ENCODE measurements around the gene OTC.

The OTC gene

GRCh38 chrX:38352362-38352761 lies at the start of gene OTC:
Gene OTC, plus strand, starts transcription at chrX:38352604. Its CDS starts 93 bp downstream, at chrX:38352697.
- DNase-seq = no peak

GRCh38 chrX:38304010-38304409 lies 48.4 kb upstream of the OTC start:
- no peak for DNase-seq

GRCh38 chrX:38305971-38306370 lies 46.4 kb upstream of the OTC start:
- DNase-seq = no peak

GRCh38 chrX:38311743-38312142 lies 40.7 kb upstream of the OTC start:
- no peak for DNase-seq

GRCh38 chrX:38312436-38312835 lies 40.0 kb upstream of the OTC start:
- DNase-seq = no peak

- no peak for DNase-seq
These were observed 39.2 kb upstream of the OTC start for GRCh38 chrX:38313190-38313589.

GRCh38 chrX:38315186-38315585 lies 37.2 kb upstream of the OTC start:
- no peak for DNase-seq

- DNase-seq = no peak
These were observed 34.2 kb upstream of the OTC start for GRCh38 chrX:38318196-38318595.

GRCh38 chrX:38318606-38319005 lies 33.8 kb upstream of the OTC start:
- no peak for DNase-seq

GRCh38 chrX:38320819-38321218 lies 31.6 kb upstream of the OTC start:
- DNase-seq = no peak

- DNase-seq = no peak
These were observed 26.3 kb upstream of the OTC start for GRCh38 chrX:38326086-38326485.

- DNase-seq = peak; percentile 96
These were observed 25.2 kb upstream of the OTC start, which contains the start of gene RPGR for GRCh38 chrX:38327007-38327774. Gene RPGR, minus strand, starts transcription at chrX:38327509. Its CDS starts 142 bp downstream, at chrX:38327367.

- DNase-seq = no peak
These were observed 24.7 kb upstream of the OTC start for GRCh38 chrX:38327775-38328081.

- DNase-seq = no peak
These were observed 19.9 kb upstream of the OTC start for GRCh38 chrX:38332505-38332904.

GRCh38 chrX:38335382-38335781 lies 17.0 kb upstream of the OTC start:
- DNase-seq = no peak

GRCh38 chrX:38336538-38337240 lies 15.7 kb upstream of the OTC start:
- no peak for DNase-seq

GRCh38 chrX:38341442-38341841 lies 11.0 kb upstream of the OTC start:
- no peak for DNase-seq

- DNase-seq = no peak
These were observed 9.3 kb upstream of the OTC start for GRCh38 chrX:38342853-38343778.

GRCh38 chrX:38346150-38346549 lies 6.3 kb upstream of the OTC start:
- no peak for DNase-seq

GRCh38 chrX:38347136-38347535 lies 5.3 kb upstream of the OTC start:
- no peak for DNase-seq

GRCh38 chrX:38351346-38351745 lies 1.1 kb upstream of the OTC start:
- no peak for DNase-seq

GRCh38 chrX:38356401-38356800 lies 4.0 kb downstream of the OTC start:
- DNase-seq = no peak

All from right hindlimb (tissue), 1 donor.